ENCODE measurements around the gene SCUBE1.

DNA sequence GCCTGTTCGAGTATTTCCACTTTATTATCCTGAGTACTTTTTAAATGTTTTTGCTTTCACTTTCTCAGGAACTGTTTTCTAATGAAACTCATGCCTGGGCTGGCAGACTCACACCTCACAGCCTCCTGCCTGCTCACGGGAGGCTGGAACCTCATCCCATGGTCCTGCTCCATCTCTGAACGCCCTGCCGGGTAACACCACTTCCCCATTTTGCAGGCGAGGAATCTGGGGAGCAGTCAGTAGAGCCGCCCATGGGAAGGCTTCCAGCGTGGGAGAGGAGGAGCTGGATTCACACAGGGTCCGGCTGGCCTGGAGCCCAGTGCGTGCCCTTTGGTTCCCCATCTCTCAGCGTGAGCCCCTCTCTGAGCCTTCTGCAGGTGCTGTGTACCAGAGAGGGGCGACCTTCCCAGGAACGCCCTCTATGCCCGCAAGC lies 53.6 kb downstream of the SCUBE1 start:
- TF ChIP-seq EZH2 (IDR thresholded peaks at IDR 0.05; ENCODE audit: insufficient read depth, poor library complexity, severe bottlenecking) = no peak
- no peak for TF ChIP-seq EZH2phosphoT487 (IDR thresholded peaks at IDR 0.05; ENCODE audit: insufficient read depth, low read depth)

Measured in GM23248 (cell line).